Renal cortex interstitium (tissue), 3 donors: ENCODE measurements around the gene ANKFY1. TPM values are rescaled to one million over a fixed set of nuclear protein-coding genes. Genes with fewer than 3 reads are reported as not detected.

Source experiments
- polyA plus RNA-seq, 3 donors: library from polyadenylated mRNA; unstranded; fragments of 120-200 nt; gene quantifications; one replicate each; pipeline ENCODE4 v1.2.1, GENCODE V29; 2013; ENCODE audit not compliant: insufficient read length in 3 of 3

ANKFY1 gene
- polyA plus RNA-seq, 3 donors, result 45.4 to 54.7 (median 47.6) TPM

Other genes with a start within 250 kb of the ANKFY1 start
- 10 to 100 TPM; 21.5 to 30.4 (median 23.5) TPM for gene ZZEF1, start 120.9 kb downstream of the ANKFY1 start, polyA plus RNA-seq
- 10 to 100 TPM; 25.0 to 30.0 (median 25.5) TPM for gene CYB5D2, start 120.8 kb downstream of the ANKFY1 start, polyA plus RNA-seq
- 10 to 100 TPM; 46.7 to 65.2 (median 57.9) TPM for gene UBE2G1, start 102.7 kb upstream of the ANKFY1 start, polyA plus RNA-seq
- gene SPNS3, start 170.0 kb upstream of the ANKFY1 start, polyA plus RNA-seq, result 1 to 10 TPM; 1.9 to 5.2 (median 2.6) TPM
- 10 to 100 TPM; 22.3 to 45.7 (median 40.9) TPM for gene SPNS2, start 234.9 kb upstream of the ANKFY1 start, polyA plus RNA-seq